GM19463 (cell line): ENCODE results near the gene CHST15.
A peak's percentile ranks its signal among the peaks of the same experiment; 100 is the strongest.

Experiments used
- ATAC-seq: cut with Tn5 transposase; IDR thresholded peaks from one replicate; pipeline ENCODE4 v1.9.1; 2021; ENCODE audit warnings: mild to moderate bottlenecking, moderate library complexity; ENCODE audit not compliant: unreplicated experiment

The CHST15 gene

GRCh38 chr10:124002391-124003069, 90.9 kb downstream of the CHST15 start:
- ATAC-seq = no peak

DNA sequence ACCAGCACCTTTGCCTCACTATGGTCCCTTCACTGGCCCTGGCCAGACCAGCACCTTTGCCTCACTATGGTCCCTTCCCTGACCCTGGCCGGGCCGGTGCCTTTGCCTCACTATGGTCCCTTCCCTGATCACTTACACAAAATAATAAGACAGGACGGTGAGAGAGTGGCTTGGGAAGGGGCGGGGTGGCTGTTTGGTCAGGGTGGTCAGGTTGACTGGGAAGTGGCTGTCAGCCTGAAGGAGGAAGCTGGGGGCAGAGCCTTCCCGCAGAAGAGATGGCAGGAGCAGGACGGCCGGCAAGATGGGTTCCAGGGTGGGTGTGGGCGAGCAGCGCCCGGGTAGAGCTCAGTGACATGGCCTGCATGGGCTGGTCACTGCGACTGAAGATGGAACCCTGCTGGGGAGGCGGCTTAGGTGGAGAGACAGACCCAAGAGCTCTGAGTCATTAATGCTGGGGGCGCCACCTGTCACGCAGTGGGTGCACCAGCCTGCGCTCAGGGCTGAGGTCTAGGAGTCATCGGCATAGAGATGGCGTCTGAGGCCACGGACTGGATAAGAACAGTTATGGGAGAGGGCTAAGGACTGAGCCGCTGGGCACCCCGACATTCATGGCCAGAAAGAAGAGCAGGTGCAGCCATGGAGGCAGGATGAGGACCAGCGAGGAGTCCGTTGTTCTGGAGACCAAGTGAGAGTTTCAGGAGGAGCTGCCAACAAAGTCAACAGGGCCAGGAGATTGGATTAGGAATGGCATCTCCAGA, 91.8 kb downstream of the CHST15 start:
- ATAC-seq = no peak

- ATAC-seq = no peak
Measured at GRCh38 chr10:124000792-124001201, 92.6 kb downstream of the CHST15 start.

DNA sequence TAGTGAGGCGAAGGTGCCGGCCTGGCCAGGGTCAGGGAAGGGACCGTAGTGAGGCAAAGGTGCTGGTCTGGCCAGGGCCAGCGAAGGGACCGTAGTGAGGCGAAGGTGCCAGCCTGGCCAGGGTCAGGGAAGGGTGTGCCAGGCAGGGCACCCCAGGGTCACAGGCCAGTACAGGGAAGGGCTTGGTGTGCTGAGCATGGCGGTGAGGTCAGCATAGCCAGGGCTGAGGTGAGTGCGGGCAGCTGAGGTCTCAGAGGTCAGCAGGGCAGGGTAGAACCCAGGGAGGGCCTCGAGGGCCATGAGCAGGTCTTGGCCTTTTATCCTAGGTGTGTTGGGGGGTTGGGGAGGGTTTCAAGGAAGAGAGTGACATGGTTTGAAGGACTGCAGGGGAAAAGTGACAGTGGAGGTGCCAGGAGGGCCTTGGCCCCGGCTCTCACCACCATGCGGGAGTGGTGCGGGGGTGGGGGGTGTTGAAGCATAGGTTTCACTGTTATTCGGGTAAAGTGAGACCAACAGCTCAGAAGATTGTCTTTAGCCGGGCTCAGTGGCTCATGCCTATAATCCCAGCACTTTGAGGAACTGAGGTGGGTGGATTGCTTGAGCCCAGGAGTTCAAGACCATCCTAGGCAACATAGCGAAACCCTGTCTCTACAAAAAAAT, 93.3 kb downstream of the CHST15 start:
- no peak for ATAC-seq

DNA sequence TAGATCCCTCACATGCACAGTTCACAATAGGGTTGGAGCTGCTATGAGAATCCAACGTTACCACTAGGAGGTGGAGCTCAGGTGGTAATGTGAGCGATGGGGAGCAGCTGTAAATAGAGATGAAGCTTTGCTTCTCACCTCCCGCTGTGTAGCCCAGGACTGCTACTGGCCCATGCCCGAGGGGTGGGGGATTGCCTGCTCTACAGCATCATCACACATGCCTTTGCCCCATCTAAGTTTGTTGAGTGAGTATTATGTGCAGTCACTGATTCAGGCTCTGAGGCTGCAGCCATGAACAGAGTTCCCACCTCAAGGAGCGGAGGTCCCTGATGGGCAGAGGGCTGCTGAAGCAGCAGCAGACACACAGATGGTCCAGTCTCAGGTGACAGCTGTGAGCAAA, 94.1 kb downstream of the CHST15 start:
- ATAC-seq = no peak

DNA sequence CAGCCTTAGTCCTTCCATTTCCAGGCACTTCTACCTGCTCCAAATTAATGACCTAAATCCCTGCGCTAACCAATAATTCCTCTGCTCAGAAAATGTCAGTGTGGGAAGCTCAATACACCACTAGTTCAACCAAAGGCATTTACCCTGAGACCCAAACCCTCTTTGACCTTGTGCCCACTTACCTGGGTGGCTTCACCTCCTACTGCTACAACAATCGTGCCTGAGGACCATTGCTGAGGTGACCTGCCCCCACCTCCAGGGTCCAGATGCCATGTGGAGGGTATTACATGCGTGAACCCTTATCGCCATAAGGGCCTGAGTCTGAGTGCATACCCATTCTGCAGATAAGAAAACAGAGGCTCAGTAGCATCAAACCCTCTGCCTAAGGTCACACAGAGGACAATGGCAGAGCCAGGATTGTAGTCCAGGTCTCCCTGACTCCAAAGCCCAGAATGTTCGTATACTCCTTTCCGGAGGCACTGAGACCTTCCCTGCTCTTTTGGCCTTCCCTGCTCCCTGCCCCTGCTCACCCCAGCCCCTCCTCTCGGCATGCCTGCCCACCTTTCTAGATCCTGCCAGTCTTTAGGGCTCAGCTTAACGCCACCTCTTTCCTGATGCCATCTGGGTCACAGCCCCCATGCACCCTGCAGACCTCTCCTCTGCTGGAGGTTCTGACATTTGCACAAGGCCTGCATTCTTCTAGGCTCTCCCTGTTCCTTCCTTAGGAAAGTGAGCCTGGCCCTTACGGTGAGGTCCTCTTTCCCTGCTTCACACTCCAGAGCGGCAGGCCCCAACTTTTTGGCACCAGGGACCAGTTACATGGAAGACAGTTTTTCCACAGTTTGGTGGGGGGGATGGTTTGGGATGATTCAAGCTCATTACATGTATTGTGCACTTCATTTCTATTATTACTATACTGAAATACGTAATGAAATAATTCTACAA, 94.9 kb downstream of the CHST15 start:
- no peak for ATAC-seq

DNA sequence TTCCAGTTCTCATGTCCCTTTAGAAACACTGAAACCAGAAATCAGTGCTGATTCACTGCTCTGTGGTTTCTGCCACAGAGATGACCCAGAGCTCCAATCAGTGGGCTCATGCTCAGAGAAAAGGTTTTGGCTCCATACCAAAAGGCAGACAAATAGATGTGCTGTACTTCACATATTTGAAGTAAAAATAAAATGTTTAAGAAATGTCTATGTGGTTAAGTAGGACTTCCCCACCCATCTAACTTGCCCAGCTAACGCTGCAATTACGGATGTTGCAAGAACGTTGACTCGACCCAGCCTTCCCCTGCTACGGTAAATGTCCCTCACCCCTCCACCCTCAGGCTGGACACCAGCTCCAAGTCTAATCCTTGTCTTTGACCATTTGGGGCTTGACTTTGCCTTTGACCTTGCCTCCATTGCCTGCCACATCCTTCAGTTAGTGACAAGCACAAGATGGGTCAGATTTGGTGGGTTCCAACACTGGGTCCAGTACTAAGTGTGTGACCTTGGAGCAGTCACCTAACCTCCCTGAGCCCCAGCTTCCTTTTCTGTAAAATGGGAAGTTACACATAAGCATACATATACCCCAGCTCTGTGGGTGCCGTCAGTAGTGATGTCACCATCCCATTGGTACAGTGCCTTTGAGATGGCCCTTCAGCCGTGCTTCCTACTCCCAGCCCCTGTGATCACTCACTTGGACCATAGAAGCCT, 95.8 kb downstream of the CHST15 start:
- no peak for ATAC-seq

DNA sequence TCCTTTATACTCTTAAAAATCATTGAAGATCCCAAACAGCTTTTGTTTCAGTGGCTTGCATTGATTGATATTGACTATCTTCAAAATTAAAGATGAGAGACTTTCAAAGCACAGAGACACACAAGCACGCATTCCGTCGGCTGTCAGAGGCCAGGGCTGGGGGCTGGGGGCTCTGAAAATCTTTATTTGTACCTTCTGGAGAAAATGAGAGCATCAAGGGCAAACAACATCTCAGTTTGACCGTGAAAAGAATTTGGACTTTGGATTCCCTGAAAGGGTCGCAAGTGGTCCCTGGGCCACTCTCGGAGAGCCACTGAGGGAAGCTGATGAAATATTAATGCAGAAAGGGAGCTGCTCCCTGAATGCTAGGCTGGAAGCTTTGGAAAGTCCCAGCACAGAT, 96.4 kb downstream of the CHST15 start:
- ATAC-seq = no peak

GRCh38 chr10:123996302-123996701, 97.1 kb downstream of the CHST15 start:
- no peak for ATAC-seq

DNA sequence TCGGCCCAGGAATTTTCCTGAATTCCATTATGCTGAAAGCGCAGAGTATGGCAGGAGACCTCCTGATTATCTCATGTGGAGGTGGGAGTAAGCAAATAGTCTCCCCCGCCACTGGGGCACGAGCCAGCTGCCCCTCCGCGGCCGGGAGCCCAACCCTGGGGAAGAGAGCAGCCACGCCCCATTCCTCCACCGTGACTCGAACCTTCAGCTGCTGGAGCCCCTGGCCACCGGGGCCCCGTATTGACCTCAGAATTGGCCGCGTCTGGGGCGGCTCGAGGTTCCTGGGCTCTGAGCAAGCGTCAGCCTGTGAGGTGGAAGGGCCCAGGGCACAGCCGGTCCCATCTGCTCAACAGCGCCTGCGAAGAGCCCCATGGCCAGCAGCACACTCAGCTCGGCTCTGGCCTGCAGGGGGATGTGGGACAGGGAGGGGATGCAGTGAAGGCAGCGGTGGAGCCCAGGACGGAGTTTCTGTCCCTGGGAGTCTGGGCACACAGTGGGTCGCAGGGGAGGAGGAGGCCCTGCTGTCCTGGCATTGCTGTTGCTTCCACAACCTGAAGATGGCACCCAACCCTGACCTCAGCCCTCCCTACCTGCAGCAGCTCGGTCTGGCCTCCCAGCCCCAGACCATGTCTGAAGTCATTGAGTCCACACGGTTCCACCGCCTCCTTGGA, 97.8 kb downstream of the CHST15 start:
- no peak for ATAC-seq

DNA sequence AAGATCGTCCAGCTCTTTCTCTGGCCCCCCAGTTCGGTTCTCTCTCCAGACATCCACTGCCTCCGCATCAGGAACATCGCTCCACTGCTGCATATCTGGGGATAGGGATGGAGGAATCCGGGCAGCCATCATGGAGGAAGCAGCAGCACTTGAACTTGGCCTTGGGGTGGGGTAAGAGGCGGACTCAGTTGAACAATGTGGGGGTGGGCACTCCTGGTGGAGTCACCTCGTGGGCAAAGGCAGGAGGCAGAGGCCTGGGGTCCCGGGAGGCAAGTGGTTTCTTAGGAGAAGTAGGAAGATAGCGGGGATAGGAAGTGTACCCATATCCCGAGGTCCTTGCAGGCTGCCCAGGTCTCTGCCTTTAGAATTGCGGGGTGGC, 98.3 kb downstream of the CHST15 start:
- no peak for ATAC-seq

DNA sequence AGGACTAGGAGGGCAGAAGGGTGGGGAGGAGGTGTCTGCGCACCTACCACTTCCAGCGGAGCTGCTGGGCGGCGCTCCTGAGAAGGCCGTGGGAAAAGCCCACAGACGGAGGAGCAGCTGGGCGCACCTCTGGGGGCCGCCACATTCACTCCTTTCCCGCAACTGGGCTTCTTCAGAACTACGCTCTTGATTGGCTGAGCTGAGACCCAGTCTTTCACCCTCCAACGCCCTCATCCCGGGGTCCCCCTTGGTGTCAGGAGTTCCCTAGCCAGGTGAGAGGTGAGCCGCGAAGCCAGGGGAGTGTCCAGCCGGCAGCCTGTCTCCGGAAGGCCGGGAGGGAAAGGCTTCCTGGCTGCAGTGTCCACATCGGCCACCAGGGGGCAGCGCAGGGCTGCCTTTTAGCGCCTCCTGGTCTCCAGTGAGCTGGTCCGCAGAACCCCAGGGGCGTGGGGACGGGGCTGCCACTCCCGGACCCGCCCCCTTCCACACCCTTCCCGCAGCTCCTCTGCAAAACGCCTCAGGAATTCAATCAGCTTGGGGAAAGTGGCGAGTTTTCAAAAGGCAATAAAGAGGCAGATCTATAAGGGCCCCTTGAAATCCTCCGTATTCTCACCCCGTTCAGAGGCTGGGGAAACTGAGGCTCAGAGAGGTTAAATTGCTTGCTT, 98.8 kb downstream of the CHST15 start:
- peak; percentile 68 for ATAC-seq

GRCh38 chr10:123993534-123994416, 99.6 kb downstream of the CHST15 start:
- ATAC-seq = no peak

DNA sequence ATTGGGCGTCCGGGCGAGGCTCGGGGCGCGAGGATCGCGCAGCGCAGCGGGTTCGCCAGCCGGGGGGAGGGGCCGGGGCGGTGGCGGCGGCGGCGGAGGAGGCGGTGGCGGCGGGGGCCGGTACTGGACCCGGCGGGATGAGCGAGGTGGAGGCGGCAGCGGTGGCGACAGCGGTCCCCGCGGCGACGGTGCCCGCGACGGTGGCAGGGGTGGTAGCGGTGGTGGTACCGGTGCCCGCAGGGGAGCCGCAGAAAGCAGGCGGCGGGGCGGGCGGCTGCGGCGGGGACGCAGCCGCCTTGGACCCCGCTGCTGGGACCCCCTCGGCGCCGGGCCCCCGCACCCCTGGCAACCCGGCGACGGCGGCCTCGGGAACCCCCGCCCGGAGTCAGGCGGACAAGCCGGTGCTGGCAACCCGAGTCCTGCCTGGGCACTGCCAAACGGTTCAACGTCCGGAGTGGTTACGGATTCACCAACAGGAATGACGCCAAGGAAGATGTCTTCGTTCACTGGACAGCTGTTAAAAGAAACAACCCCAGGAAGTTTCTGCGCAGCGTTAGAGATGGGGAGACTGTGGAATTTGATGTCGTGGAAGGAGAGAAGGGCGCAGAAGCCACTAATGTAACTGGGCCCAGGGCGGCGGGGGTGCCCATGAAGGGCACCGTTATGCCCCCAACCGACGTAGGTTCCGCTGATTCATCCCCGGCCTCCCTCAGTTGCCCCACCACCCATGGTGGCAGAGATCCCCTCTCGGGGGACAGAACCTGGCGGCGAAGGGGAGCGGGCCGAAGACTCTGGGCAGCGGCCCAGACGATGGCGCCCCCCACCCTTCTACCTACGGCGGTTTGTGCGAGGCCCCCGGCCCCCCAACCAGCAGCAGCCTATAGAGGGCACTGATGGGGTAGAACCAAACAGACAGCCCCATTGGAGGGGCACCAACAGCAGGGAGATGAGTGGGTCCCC, 101.5 kb downstream of the CHST15 start:
- no peak for ATAC-seq

GRCh38 chr10:123990889-123991288, 102.5 kb downstream of the CHST15 start:
- ATAC-seq = no peak

DNA sequence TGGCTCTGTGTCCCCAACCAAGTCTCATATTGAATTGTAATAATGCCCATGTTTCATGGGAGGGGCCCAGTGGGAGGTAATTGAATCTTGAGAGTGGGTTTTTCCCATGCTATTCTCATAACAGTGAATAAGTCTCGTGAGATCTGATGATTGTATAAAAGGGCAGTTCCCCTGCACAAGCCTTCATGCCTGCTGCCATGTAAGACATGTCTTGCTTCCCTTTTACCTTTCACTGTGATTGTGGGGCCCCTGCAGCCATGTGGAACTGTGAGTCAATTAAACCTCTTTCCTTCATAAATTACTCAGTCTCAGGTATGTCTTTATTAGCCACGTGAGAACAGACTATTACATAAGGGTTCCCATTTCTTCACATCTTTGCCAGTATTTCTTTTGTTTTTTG, 104.7 kb downstream of the CHST15 start:
- ATAC-seq = no peak

GRCh38 chr10:123986736-123987135, 106.7 kb downstream of the CHST15 start:
- ATAC-seq = no peak
